ENCODE measurements around the gene LIMCH1. TPM values are rescaled to one million over a fixed set of nuclear protein-coding genes. Genes with fewer than 3 reads are reported as not detected.
A peak's percentile ranks its signal among the peaks of the same experiment; 100 is the strongest.

The LIMCH1 gene
- total RNA-seq, 1 donor from 2014 or later = 369 TPM

DNA sequence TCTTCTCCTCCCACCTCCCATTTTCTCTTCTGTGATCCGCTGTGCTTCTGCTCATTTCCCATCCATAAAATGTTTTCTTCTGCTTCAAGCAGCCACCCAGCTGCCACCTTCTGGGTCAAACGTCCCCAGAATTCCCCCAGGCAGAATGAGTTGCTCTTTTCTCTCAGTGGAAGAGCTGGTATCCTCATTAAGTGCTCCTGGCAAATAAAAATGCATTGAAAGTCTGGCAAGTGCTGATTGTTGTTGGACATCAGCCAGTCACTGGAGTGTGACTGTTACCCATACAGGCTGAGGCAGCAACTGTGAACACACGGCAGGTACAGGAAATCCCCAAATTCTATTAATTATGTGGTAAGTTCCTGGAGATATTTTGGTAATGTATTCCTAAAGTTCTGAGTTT, 52.6 kb downstream of the LIMCH1 start:
- Histone ChIP-seq H3K4me3 (no peak overlapping the region), H3K27ac (no peak overlapping the region), H3K36me3 (no peaks in the 10 kb centered on the region), H3K9me3 (no peaks in the 10 kb centered on the region), H3K4me1 (peaks cover 22% of the 10 kb centered on the region), H3K27me3 (no peaks in the 10 kb centered on the region)
- no peak for DNase-seq
- intact Hi-C loops (cut with DNase I) = no loop called here
- TF ChIP-seq, protein P1, sequence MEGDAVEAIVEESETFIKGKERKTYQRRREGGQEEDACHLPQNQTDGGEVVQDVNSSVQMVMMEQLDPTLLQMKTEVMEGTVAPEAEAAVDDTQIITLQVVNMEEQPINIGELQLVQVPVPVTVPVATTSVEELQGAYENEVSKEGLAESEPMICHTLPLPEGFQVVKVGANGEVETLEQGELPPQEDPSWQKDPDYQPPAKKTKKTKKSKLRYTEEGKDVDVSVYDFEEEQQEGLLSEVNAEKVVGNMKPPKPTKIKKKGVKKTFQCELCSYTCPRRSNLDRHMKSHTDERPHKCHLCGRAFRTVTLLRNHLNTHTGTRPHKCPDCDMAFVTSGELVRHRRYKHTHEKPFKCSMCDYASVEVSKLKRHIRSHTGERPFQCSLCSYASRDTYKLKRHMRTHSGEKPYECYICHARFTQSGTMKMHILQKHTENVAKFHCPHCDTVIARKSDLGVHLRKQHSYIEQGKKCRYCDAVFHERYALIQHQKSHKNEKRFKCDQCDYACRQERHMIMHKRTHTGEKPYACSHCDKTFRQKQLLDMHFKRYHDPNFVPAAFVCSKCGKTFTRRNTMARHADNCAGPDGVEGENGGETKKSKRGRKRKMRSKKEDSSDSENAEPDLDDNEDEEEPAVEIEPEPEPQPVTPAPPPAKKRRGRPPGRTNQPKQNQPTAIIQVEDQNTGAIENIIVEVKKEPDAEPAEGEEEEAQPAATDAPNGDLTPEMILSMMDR (IDR thresholded peaks at IDR 0.05) = no peak
- ATAC-seq = peak; percentile 48

DNA sequence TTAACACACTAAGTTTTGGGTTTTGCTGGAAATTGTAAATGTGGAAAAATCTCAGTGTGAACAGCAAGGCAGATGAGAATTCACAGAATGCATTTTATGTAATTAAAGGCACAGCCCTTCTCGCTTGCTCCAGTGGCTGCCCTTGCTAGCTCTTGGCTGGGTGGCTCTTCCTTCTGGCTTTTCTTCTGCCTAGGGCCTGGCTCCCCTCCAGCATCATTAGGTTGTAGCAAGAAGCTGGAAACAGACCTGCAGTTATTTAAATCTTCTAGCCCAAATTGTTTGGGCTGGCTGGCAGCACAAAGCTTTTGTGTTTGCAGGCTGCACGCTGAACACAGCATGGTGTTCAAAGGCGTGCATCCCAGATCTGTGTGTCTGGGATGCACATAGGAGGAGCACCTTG, 56.5 kb downstream of the LIMCH1 start:
- DNase-seq (no peak), ATAC-seq (peak; percentile 11)
- H3K4me3 ChIP-seq = no peak overlapping the region
- intact Hi-C loops (cut with DNase I) = no loop called here
- H3K27me3 ChIP-seq = no peaks in the 10 kb centered on the region
- H3K36me3 ChIP-seq = no peaks in the 10 kb centered on the region
- H3K9me3 ChIP-seq = no peaks in the 10 kb centered on the region
- peaks cover 28% of the 10 kb centered on the region for H3K4me1 ChIP-seq
- H3K27ac ChIP-seq = no peak overlapping the region
- TF ChIP-seq, protein P1 (IDR thresholded peaks at IDR 0.05) = no peak

DNA sequence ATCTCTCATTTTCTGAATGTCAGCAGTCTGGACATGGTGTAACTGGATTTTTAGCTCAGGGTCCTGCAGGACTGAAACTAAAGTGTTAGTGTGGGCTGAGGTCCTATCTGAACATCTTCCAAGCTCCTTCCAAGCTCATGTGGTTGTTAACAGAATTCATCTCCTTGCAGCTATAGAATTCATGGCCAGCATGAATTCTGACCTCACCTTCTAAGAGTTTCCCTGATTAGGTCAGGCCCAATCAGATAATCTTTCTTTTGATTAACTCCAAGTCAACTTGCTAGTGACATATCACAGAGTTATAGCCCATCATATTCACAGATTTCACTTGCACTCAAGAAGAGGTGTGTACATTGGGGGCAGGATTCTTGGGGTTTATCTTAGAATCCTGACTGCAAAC, 59.5 kb downstream of the LIMCH1 start:
- Histone ChIP-seq H3K27me3 (no peaks in the 10 kb centered on the region), H3K27ac (no peak overlapping the region), H3K4me1 (peaks cover 40% of the 10 kb centered on the region), H3K36me3 (no peaks in the 10 kb centered on the region), H3K4me3 (no peak overlapping the region), H3K9me3 (no peaks in the 10 kb centered on the region)
- ATAC-seq (no peak), DNase-seq (no peak)
- TF ChIP-seq, protein P1 (IDR thresholded peaks at IDR 0.05) = no peak
- intact Hi-C loops (cut with DNase I) = no loop called here

DNA sequence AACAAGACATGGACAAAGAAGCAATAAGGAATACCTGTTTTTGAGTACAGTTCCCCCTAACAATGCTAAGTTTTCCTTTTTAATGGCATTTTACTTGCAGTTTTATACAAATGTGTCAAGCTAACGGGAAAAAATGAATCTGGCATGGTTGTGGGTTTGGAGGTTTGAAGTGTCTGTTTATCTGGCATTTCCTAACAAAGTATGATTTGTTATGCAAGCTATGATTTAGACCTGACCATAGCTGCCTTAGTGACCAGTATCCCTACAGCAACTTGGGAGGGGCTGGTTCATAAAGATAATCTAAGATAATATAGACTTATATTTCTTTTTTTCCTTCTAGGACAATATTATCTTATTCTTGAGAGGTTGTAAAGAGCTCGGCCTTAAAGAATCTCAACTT, 60.6 kb downstream of the LIMCH1 start:
- no peak overlapping the region for H3K27ac ChIP-seq
- no peaks in the 10 kb centered on the region for H3K27me3 ChIP-seq
- DNase-seq (no peak), ATAC-seq (no peak)
- H3K36me3 ChIP-seq = no peaks in the 10 kb centered on the region
- intact Hi-C loops (cut with DNase I) = no loop called here
- H3K9me3 ChIP-seq = no peaks in the 10 kb centered on the region
- H3K4me1 ChIP-seq = peaks cover 51% of the 10 kb centered on the region
- H3K4me3 ChIP-seq = no peak overlapping the region
- TF ChIP-seq, protein P1 (IDR thresholded peaks at IDR 0.05) = no peak

DNA sequence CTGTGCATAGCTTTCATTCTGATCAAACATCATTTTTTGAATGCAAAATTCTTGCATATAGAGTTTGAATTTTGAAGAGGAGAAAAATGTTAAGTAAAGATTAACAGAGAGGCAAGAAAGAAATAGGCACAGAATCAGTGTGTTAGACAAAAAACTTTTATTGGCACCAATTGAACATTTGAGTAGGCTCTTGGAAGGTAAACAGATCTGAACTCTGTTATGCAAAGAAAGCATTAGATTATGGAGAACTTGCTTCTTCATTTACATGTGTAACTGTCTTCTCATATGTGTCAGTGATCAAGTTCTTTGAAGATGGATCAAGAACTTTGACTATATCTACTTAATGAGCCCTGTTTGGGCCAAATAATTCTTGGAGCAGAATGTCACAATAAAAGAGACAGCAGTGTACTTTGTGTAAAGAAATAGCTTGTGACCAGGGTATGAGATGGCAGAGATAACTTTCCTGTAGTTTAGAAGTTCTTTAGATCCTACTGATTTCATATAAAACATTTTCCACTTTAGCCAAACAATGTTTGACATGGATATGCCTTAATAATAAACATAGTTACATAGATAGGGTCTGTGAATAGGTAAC, 61.3 kb downstream of the LIMCH1 start:
- ATAC-seq = no peak
- Histone ChIP-seq H3K36me3 (no peaks in the 10 kb centered on the region), H3K27me3 (no peaks in the 10 kb centered on the region), H3K27ac (no peak overlapping the region), H3K4me3 (no peak overlapping the region), H3K9me3 (no peaks in the 10 kb centered on the region), H3K4me1 (peaks cover 45% of the 10 kb centered on the region)
- DNase-seq = no peak
- TF ChIP-seq, protein P1 (IDR thresholded peaks at IDR 0.05) = no peak
- intact Hi-C loops (cut with DNase I) = no loop called here

All from upper lobe of right lung (tissue), 1 donor.